ENCODE measurements around the gene HECW1. TPM values are rescaled to one million over a fixed set of nuclear protein-coding genes. Genes with fewer than 3 reads are reported as not detected.
"Not testable (repeated sequence)": the region's sequence is repeated elsewhere in the genome, so short reads cannot be mapped to it uniquely, and the experiment has no call there.

HECW1 gene
- polyA plus RNA-seq, 1 donor (not counting 4 experiments of a cell fraction or from before 2014, with no cell fraction given), result not detected

DNA sequence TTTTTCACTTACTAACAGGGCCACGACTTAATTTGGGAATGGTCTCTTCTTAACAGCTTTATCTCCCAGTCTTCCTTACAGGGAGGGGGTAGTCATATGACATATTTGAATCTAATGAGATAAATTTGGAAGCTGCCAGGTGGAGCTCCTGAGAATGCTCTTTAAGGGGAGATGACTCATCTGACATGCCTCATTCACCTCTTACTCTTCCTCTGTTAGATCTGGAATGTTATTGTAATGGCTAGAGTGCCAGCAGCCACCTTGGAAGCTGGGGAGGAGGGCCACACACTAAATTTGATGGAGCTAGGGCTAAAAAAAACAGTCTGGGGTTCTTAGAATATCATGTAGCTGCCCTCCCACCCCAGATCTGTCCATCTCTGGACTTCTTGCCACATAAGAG, 22.7 kb downstream of the HECW1 start:
- TF ChIP-seq EZH2 (IDR thresholded peaks at IDR 0.05; ENCODE audit: low read length), result no peak
- TF ChIP-seq, protein P1, sequence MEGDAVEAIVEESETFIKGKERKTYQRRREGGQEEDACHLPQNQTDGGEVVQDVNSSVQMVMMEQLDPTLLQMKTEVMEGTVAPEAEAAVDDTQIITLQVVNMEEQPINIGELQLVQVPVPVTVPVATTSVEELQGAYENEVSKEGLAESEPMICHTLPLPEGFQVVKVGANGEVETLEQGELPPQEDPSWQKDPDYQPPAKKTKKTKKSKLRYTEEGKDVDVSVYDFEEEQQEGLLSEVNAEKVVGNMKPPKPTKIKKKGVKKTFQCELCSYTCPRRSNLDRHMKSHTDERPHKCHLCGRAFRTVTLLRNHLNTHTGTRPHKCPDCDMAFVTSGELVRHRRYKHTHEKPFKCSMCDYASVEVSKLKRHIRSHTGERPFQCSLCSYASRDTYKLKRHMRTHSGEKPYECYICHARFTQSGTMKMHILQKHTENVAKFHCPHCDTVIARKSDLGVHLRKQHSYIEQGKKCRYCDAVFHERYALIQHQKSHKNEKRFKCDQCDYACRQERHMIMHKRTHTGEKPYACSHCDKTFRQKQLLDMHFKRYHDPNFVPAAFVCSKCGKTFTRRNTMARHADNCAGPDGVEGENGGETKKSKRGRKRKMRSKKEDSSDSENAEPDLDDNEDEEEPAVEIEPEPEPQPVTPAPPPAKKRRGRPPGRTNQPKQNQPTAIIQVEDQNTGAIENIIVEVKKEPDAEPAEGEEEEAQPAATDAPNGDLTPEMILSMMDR (optimal IDR thresholded peaks at IDR 0.05 in 1 of 3, IDR thresholded peaks at IDR 0.05 in 1 of 3, conservative IDR thresholded peaks at IDR 0.05 in 1 of 3; ENCODE audit: extremely low read depth in 1 of 3, insufficient read depth in 2 of 3, low read length in 3 of 3), result no peak
- no peaks in the 10 kb centered on the region for H3K36me3 ChIP-seq (ENCODE audit: control insufficient read depth in 2 of 2, extremely low read depth in 1 of 2, insufficient read depth in 2 of 2, low read length in 2 of 2)
- H3K79me2 ChIP-seq (ENCODE audit: control insufficient read depth, insufficient read depth, low read length), result no peaks in the 10 kb centered on the region
- dilution Hi-C loops (cut with MboI; ENCODE audit: extremely low pct_ligation_motif_present, low sequenced_read_pairs), result no loop called here
- no peak overlapping the region for H3K27ac ChIP-seq (ENCODE audit: control insufficient read depth, insufficient read depth, low read length)
- H3K9ac ChIP-seq (ENCODE audit: control insufficient read depth, extremely low read depth, insufficient read depth, low read length), result no peak overlapping the region
- H3K4me1 ChIP-seq (ENCODE audit: control insufficient read depth, extremely low read depth, insufficient read depth, low read length), result peaks cover 3% of the 10 kb centered on the region
- peaks cover 5% of the 10 kb centered on the region for H3K27me3 ChIP-seq (ENCODE audit: control insufficient read depth, extremely low read depth, insufficient read depth, low read length)
- no peak overlapping the region for H2AFZ ChIP-seq (ENCODE audit: control insufficient read depth, low read length)
- H3K9me1 ChIP-seq (ENCODE audit: control insufficient read depth, extremely low read depth, insufficient read depth, low read length), result no peaks in the 10 kb centered on the region
- H3K9me3 ChIP-seq (ENCODE audit: control insufficient read depth, low read depth, low read length), result no peaks in the 10 kb centered on the region
- peak; percentile 15 for DNase-seq (ENCODE audit: low read depth, low spot score)
- no peaks in the 10 kb centered on the region for H4K20me1 ChIP-seq (ENCODE audit: control insufficient read depth, extremely low read depth, insufficient read depth, low read length)
- no peak overlapping the region for H3K4me3 ChIP-seq (ENCODE audit: control insufficient read depth in 2 of 3, extremely low read depth in 1 of 3, insufficient read depth in 2 of 3, low read depth in 1 of 3, low read length in 3 of 3)
- H3K4me2 ChIP-seq (ENCODE audit: control insufficient read depth, extremely low read depth, insufficient read depth, low read depth, low read length), result no peak overlapping the region
- FAIRE-seq, result peak; percentile 91

DNA sequence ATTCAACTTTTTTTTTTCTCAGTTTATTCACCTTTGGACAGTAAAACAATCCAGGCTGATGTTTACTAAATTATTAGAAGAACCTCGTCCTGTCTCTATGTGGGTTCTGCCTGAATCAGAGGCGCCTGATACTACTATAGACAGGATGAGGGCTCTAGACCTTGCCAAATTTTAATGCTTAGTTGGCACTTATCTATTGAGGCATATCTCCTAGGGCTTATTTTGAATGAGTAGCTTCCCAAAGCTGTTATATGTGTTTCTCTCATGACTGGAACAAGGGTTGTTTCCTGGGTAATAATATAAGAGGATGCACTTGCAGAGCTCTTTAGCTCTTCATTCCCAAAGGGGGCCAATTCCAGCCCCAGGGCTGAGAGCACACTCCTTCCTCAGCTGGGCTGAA, 23.6 kb downstream of the HECW1 start:
- no peak for DNase-seq (ENCODE audit: low read depth, low spot score)
- Histone ChIP-seq H3K4me3 (ENCODE audit: control insufficient read depth in 2 of 3, extremely low read depth in 1 of 3, insufficient read depth in 2 of 3, low read depth in 1 of 3, low read length in 3 of 3) (no peak overlapping the region), H3K4me2 (ENCODE audit: control insufficient read depth, extremely low read depth, insufficient read depth, low read depth, low read length) (no peak overlapping the region), H3K4me1 (ENCODE audit: control insufficient read depth, extremely low read depth, insufficient read depth, low read length) (peaks cover 3% of the 10 kb centered on the region), H3K27me3 (ENCODE audit: control insufficient read depth, extremely low read depth, insufficient read depth, low read length) (peaks cover 5% of the 10 kb centered on the region), H3K27ac (ENCODE audit: control insufficient read depth, insufficient read depth, low read length) (no peak overlapping the region), H3K9me1 (ENCODE audit: control insufficient read depth, extremely low read depth, insufficient read depth, low read length) (no peaks in the 10 kb centered on the region), H3K9me3 (ENCODE audit: control insufficient read depth, low read depth, low read length) (no peaks in the 10 kb centered on the region), H3K79me2 (ENCODE audit: control insufficient read depth, insufficient read depth, low read length) (no peaks in the 10 kb centered on the region), H4K20me1 (ENCODE audit: control insufficient read depth, extremely low read depth, insufficient read depth, low read length) (no peaks in the 10 kb centered on the region), H2AFZ (ENCODE audit: control insufficient read depth, low read length) (no peak overlapping the region), H3K9ac (ENCODE audit: control insufficient read depth, extremely low read depth, insufficient read depth, low read length) (no peak overlapping the region), H3K36me3 (ENCODE audit: control insufficient read depth in 2 of 2, extremely low read depth in 1 of 2, insufficient read depth in 2 of 2, low read length in 2 of 2) (no peaks in the 10 kb centered on the region)
- dilution Hi-C loops (cut with MboI; ENCODE audit: extremely low pct_ligation_motif_present, low sequenced_read_pairs), result no loop called here
- peak; percentile 49 for FAIRE-seq
- TF ChIP-seq EZH2 (IDR thresholded peaks at IDR 0.05; ENCODE audit: low read length), result no peak
- TF ChIP-seq, protein P1 (optimal IDR thresholded peaks at IDR 0.05 in 1 of 3, IDR thresholded peaks at IDR 0.05 in 1 of 3, conservative IDR thresholded peaks at IDR 0.05 in 1 of 3; ENCODE audit: extremely low read depth in 1 of 3, insufficient read depth in 2 of 3, low read length in 3 of 3), result no peak

DNA sequence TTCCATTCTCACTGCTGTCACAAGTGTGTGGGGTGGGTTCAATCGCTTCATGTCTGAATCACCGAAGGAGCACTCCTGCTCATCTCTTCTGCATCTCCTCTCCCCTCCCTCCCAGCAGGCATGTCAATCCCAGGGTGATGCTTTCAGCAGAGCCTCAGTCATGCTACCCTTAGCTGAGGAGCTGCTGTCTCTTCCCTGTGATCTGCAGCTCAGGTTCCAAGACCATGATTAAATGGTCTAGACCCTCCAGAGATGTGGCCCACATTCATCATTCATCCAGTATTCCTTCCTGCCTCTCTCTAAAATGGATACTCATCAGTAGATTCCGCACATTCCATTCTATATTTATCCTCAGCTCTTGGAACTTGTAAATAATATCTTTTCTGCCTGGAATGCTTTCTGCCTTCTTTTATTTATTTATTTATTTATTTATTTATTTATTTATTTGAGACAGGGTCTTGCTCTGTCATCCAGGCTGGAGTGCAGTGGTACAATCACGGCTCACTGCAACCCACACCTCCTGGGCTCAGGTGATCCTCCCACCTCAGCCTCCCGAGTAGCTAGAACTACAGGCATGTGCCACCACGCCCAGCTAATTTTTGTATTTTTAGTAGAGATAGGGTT, 24.8 kb downstream of the HECW1 start:
- H2AFZ ChIP-seq (ENCODE audit: control insufficient read depth, low read length); H3K9me3 ChIP-seq (ENCODE audit: control insufficient read depth, low read depth, low read length); H4K20me1 ChIP-seq (ENCODE audit: control insufficient read depth, extremely low read depth, insufficient read depth, low read length); H3K79me2 ChIP-seq (ENCODE audit: control insufficient read depth, insufficient read depth, low read length); dilution Hi-C loops (cut with MboI; ENCODE audit: extremely low pct_ligation_motif_present, low sequenced_read_pairs); H3K9me1 ChIP-seq (ENCODE audit: control insufficient read depth, extremely low read depth, insufficient read depth, low read length); H3K36me3 ChIP-seq (ENCODE audit: control insufficient read depth in 2 of 2, extremely low read depth in 1 of 2, insufficient read depth in 2 of 2, low read length in 2 of 2); H3K9ac ChIP-seq (ENCODE audit: control insufficient read depth, extremely low read depth, insufficient read depth, low read length); DNase-seq (ENCODE audit: low read depth, low spot score); H3K4me1 ChIP-seq (ENCODE audit: control insufficient read depth, extremely low read depth, insufficient read depth, low read length); H3K4me3 ChIP-seq (ENCODE audit: control insufficient read depth in 2 of 3, extremely low read depth in 1 of 3, insufficient read depth in 2 of 3, low read depth in 1 of 3, low read length in 3 of 3); H3K27ac ChIP-seq (ENCODE audit: control insufficient read depth, insufficient read depth, low read length); FAIRE-seq; H3K4me2 ChIP-seq (ENCODE audit: control insufficient read depth, extremely low read depth, insufficient read depth, low read depth, low read length); H3K27me3 ChIP-seq (ENCODE audit: control insufficient read depth, extremely low read depth, insufficient read depth, low read length): not testable (repeated sequence)

All from keratinocyte (primary cell).